HG03175 (cell line): ENCODE results near the gene AGBL1.

ENCODE experiments used
- ATAC-seq: cut with Tn5 transposase; IDR thresholded peaks from one replicate; pipeline ENCODE4 v1.9.1; 2021; ENCODE audit warnings: mild to moderate bottlenecking, moderate library complexity; ENCODE audit not compliant: unreplicated experiment

The AGBL1 gene

DNA sequence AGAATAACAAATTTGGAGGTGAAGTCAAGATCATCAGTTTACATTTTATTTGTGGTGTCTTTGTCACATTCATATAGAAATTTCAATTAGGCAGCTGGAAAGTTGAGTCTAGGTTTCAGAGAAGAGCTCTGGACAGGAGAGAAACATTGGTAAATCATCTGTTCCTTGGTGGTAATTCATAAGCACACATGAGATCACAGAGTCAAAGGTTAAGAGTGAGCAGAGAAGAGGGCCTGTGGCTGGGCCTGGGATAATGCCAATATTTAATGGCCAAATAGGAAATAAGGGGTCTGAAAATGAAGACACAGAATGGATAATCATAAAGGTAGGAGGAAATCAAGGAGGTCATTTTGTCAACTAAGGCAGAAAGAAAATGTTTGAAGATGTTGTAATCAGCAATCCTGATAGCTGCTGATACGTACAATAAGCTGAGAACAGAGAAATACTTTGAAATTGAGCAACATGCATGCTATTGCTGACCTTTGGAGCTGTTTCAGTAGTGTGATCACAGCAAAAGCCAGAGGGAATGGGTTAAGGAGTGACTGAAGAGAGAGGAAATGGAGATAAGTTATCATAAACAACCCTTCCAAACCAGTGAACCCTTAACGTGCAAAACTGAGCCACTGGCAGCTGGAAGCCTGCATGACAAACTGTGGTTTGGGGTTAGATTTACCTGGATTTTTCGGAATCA is 692.8 kb downstream of the AGBL1 start:
- no peak for ATAC-seq

- ATAC-seq: no peak
These were observed 694.1 kb downstream of the AGBL1 start for GRCh38 chr15:86773736-86774135.

GRCh38 chr15:86776145-86776544 is 696.5 kb downstream of the AGBL1 start:
- ATAC-seq: no peak

GRCh38 chr15:86796521-86796920 is 716.9 kb downstream of the AGBL1 start:
- ATAC-seq: no peak

- no peak for ATAC-seq
These were observed 717.5 kb downstream of the AGBL1 start for GRCh38 chr15:86797135-86797534.

- no peak for ATAC-seq
These were observed 719.6 kb downstream of the AGBL1 start for GRCh38 chr15:86799226-86799625.

GRCh38 chr15:86802244-86802643 is 722.6 kb downstream of the AGBL1 start:
- ATAC-seq: no peak

- ATAC-seq: no peak
These were observed 724.7 kb downstream of the AGBL1 start for GRCh38 chr15:86804406-86804805.

DNA sequence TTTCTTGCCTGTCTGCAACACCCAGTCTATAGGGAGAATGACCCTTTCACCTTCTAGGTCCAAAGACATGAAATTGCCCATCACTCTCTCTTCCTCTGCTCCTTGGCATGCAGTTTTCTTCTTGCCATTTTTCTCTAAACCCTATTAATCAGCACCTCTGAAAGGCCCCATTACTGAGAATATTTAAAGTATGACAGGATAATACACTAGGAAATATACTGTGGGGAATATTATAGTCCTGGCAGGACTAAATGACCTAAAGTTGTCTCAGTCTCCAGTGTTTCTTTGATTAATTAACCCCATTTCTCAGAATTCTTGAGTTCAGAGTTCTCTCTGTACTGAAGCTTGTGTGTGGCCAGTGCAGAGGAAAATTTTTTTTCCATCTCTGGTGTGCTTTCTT is 730.7 kb downstream of the AGBL1 start:
- no peak for ATAC-seq

DNA sequence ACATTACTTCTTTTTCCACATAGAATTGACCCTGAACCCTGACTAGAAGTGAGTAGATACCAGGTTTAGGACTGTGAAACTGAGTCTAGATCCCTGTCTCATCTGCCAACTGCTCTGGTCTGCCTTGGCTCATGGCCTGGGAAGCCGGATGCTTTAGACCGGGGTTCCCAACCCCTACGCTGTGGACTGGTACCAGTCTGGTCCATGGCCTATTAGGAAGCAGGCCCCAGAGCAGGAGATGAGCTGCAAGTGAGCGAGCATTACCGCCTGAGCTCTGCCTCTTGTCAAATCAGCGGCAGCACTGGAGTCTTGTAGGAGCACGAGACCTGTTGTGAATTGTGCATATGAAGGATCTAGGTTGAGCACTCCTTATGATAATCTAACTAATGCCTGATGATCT is 734.2 kb downstream of the AGBL1 start:
- ATAC-seq: no peak

DNA sequence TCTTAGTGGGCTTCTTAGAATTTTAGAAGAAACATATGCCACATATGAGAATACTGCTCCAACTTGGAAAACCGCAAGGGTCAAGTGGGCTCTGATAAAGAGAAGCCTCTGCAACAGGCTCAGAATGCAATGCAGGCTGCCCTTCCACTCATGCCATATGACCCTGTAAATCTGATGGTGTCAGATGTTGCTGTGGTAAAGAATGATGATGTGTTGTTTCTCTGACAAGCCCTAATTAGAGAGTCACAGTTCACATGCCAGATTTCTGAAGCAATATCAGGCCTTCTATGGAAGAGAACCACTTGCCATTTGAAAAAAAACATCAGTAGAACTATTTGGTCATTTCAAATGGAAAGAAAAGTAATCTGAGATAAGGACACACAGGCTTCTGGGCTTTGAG is 749.6 kb downstream of the AGBL1 start:
- no peak for ATAC-seq

- ATAC-seq: no peak
These were observed 750.6 kb downstream of the AGBL1 start for GRCh38 chr15:86830304-86830703.

DNA sequence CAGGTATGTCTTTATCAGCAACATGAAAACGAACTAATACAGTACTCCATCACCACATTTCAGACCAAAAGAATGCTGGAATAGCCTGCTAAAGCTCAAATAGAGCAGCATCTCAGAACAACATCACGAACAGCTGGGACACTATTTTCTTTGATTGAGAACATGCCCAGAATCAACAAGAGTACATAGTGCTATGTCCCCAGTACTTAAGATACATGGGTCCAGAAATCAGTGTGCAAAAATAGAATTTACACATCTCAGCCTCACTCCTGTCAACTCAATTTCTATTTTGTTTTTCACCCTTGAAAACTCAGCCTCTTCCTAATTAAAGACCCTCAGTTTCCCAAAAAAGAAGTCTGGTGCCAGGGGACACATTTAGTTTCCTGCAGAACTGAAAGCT is 753.9 kb downstream of the AGBL1 start:
- ATAC-seq: no peak

GRCh38 chr15:86834115-86834863 is 754.6 kb downstream of the AGBL1 start:
- ATAC-seq: no peak

DNA sequence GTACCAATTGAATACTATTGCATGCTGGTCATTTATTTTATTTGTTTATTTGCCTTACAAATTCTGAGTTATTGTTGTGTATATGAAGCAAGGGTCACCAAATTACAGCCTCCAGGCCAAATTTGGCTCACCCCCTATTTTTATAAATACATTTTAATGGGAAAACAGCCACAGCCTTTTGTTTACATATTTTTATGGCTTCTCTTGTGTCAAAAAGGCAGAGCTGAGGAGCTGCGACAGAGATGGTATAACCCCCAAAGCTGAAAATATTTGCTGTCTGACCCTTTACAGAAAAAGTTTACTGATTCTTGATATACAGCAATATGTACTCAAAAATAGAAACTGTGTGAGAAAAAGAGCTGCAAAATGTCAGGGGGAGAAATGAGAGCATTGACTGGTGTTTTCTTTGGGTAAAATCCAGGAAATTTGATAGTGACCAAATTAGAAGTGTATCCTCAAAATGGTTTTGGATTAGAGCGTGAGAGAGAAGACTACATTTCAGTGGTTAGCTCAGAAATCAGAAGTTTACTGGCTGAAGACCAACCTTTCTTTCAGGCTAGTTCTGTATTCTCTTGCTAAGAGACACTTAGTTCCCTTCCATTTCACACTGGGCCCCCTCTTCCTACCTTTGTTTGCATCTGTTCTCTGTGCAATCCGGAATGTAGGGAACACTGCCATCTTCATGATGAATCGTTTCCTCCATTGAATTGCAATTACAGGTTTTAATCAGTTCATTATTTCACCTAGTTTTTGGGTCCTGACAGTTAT is 757.8 kb downstream of the AGBL1 start:
- no peak for ATAC-seq

- ATAC-seq: no peak
These were observed 759.8 kb downstream of the AGBL1 start for GRCh38 chr15:86839502-86839901.

DNA sequence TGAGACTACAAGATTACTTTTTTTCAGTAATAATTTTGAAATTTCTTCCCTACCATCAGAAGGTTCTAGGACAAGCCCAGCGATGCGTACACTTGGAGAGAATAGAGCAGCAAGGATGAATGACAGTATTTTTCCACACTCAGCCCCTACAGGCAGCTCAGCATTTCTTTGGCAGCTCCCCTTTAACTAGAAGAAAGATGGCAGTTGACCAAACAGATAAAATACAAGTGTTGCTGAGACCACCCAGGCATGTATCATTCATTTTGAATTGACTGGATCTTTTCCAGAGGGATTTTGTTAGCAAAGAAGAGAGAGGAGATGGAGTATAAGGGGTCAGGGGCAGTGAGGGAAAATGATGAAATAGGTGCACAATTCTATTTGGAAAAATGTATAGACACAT is 761.3 kb downstream of the AGBL1 start:
- ATAC-seq: no peak

DNA sequence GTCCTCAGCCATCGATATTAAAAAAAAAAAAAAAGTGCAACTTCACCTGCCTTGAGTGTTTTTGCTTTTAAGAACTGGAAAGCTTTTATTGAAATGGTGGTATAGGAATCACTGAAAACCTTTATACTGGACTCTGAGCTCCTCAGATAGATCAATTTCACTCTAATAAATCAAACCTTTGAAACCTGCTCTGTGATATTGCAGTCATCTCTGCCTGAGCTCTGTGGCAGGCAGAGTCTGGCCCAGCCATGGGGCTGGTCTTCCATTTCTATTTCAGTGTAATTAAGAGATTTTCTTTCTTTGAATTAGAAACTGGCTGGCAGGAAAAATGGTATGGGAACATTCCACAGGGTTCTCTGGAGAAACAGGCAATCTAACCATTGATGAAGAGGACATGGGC is 762.5 kb downstream of the AGBL1 start:
- no peak for ATAC-seq

DNA sequence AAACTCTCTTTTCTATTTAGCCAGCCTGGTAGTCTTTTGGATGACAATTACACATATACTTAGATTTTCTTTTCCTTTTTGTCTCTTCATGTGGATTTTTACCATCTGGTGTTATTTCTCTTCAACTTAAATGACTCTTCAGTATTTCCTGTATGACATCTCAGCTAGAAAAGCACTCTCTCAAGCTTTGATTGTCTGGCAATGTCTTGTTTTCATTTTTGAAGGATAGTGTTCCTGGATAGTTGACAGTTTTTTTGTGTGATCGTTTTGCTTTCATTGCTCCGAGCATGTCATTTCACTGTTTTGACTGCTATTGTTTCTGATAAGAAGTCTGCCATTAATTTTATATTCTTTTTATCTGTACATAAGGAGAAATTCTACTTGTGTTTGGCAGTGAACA is 766.4 kb downstream of the AGBL1 start:
- no peak for ATAC-seq

DNA sequence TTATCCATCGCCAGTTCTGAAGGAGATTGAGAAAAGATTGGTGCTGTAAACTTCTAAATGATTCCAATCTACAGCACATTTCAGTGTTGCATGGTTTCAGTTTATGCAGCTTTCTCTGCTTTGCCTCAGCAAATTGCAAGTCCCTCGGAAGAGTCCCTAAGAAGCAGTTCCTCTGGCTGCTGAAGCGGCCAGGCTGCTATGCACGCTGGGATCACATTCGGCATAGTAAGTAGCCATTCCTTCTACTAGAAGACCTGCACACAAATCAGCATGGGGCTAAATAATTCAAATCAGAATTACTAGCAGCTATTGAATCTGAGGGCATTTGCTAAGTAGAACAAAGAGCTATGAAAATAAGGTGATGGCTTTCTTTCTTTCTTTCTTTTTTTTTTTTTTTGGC is 769.5 kb downstream of the AGBL1 start:
- ATAC-seq: no peak

DNA sequence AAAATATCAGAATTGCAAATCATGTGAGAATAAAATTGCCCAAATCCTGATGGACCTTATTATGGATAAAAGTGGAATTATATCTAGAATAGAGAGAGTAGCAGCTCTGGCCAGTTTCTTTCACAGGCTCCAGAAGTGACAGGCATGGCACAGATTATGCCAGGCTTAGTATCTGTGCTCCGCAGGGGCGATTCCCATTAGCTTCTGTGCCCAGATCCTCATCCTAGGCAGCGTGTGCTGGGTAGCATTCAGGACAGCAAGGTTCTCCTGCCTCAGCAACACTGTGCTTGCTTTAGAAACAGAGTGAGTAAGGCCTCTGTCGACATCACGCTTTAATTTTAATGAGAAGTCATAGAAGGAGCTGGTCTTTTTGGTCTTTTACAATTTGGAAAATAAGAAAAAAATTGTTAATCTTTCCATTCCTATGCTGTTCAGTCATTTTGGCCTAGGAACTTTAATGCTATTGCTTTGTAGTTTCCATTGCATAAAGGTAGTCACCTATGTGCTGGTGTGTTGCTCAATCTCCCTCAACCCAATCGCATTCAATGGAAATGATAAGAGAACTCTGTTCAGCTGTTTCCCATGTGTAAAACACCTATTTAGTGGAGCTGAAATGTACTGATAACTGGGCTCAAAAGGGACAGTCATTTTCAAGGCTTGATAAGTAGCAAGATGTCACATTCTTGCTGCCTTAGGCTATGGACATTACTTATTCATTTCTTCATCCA is 770.1 kb downstream of the AGBL1 start:
- ATAC-seq: no peak
